Effector memory CD8-positive, alpha-beta T cell (primary cell): ENCODE data around the gene ITGA2.

Experiments
- ATAC-seq: fragments of 150-1000 bp; cut with Tn5 transposase; replicated peaks from 2 replicates; pipeline ENCODE4 v1.10.0; 2021; ENCODE audit warnings: mild to moderate bottlenecking, moderate library complexity
- DNase-seq, 3 experiments: peaks; one replicate each; pipeline ENCODE4 v3.0.0; 2021
- H3K27ac Mint-ChIP-seq, 2 donors: one replicate each; pipeline ENCODE4 v1.8.0; 2022; ENCODE audit warnings: mild to moderate bottlenecking in 2 of 2, mixed read lengths in 2 of 2, moderate library complexity in 2 of 2
- H3K27me3 Mint-ChIP-seq, 2 donors: one replicate each; pipeline ENCODE4 v1.8.0; 2022; ENCODE audit warnings: mixed read lengths in 2 of 2
- H3K36me3 Mint-ChIP-seq: one replicate; pipeline ENCODE4 v1.8.0; 2022; ENCODE audit warnings: mild to moderate bottlenecking, moderate library complexity, mixed read lengths; ENCODE audit not compliant: insufficient read depth
- H3K4me1 Mint-ChIP-seq, 2 donors: one replicate each; pipeline ENCODE4 v1.8.0; 2022; ENCODE audit warnings: low read depth in 2 of 2, mixed read lengths in 2 of 2
- H3K4me3 Mint-ChIP-seq, 2 donors: one replicate each; pipeline ENCODE4 v1.8.0; 2022; ENCODE audit warnings: mild to moderate bottlenecking in 2 of 2, mixed read lengths in 2 of 2, moderate library complexity in 2 of 2
- H3K9me3 Mint-ChIP-seq, 2 donors: one replicate each; pipeline ENCODE4 v1.8.0; 2022; ENCODE audit warnings: mixed read lengths in 2 of 2

Gene ITGA2

GRCh38 chr5:53089481-53089991 is 100.4 kb downstream of the ITGA2 start:
- peak overlapping the region in 1 of 2 donors; percentile 30 for H3K27ac Mint-ChIP-seq

GRCh38 chr5:53090229-53090628 is 101.1 kb downstream of the ITGA2 start:
- H3K9me3 Mint-ChIP-seq = no peaks in the 10 kb centered on the region
- H3K36me3 Mint-ChIP-seq = no peaks in the 10 kb centered on the region
- H3K4me1 Mint-ChIP-seq = peaks cover 0 to 3% of the 10 kb centered on the region in 2 donors
- ATAC-seq (no peak), DNase-seq (no peak)
- H3K27ac Mint-ChIP-seq = peak overlapping the region in 1 of 2 donors; percentile 30
- H3K27me3 Mint-ChIP-seq = no peaks in the 10 kb centered on the region
- H3K4me3 Mint-ChIP-seq = no peak overlapping the region

More at GRCh38 chr5:53089481-53089991, 100.4 kb downstream of the ITGA2 start:
- no peaks in the 10 kb centered on the region for H3K9me3 Mint-ChIP-seq
- H3K4me1 Mint-ChIP-seq = peaks cover 0 to 4% of the 10 kb centered on the region in 2 donors
- ATAC-seq (peak; percentile 49), DNase-seq (no peak)
- H3K36me3 Mint-ChIP-seq = no peaks in the 10 kb centered on the region
- peak overlapping the region in 1 of 2 donors; percentile 13 for H3K4me3 Mint-ChIP-seq
- H3K27me3 Mint-ChIP-seq = peaks cover 0 to 2% of the 10 kb centered on the region in 2 donors

GRCh38 chr5:53091289-53091688 is 102.1 kb downstream of the ITGA2 start:
- Mint-ChIP-seq H3K4me1 (peaks cover 3% of the 10 kb centered on the region in 2 donors), H3K9me3 (no peaks in the 10 kb centered on the region), H3K36me3 (no peaks in the 10 kb centered on the region), H3K4me3 (no peak overlapping the region), H3K27ac (no peak overlapping the region), H3K27me3 (no peaks in the 10 kb centered on the region)
- ATAC-seq (no peak), DNase-seq (no peak)

GRCh38 chr5:53092242-53092641 is 103.1 kb downstream of the ITGA2 start:
- H3K27me3 Mint-ChIP-seq = no peaks in the 10 kb centered on the region
- peaks cover 3% of the 10 kb centered on the region in 2 donors for H3K4me1 Mint-ChIP-seq
- H3K9me3 Mint-ChIP-seq = no peaks in the 10 kb centered on the region
- peak overlapping the region in 1 of 2 donors; percentile 13 for H3K27ac Mint-ChIP-seq
- no peak for ATAC-seq
- no peak for DNase-seq
- H3K4me3 Mint-ChIP-seq = no peak overlapping the region
- peaks cover under 1% of the 10 kb centered on the region for H3K36me3 Mint-ChIP-seq

GRCh38 chr5:53095217-53095616 is 106.1 kb downstream of the ITGA2 start:
- H3K36me3 Mint-ChIP-seq = peaks cover 13% of the 10 kb centered on the region
- no peaks in the 10 kb centered on the region for H3K9me3 Mint-ChIP-seq
- ATAC-seq = no peak
- no peak for DNase-seq
- peaks cover 0 to 3% of the 10 kb centered on the region in 2 donors for H3K4me1 Mint-ChIP-seq
- no peak overlapping the region for H3K4me3 Mint-ChIP-seq
- no peak overlapping the region for H3K27ac Mint-ChIP-seq
- no peaks in the 10 kb centered on the region for H3K27me3 Mint-ChIP-seq

GRCh38 chr5:53095931-53096525 is 106.9 kb downstream of the ITGA2 start:
- Mint-ChIP-seq H3K36me3 (peaks cover 13% of the 10 kb centered on the region), H3K4me1 (peaks cover 0 to 3% of the 10 kb centered on the region in 2 donors), H3K27ac (peak overlapping the region in 1 of 2 donors; percentile 35), H3K27me3 (no peaks in the 10 kb centered on the region), H3K4me3 (no peak overlapping the region), H3K9me3 (no peaks in the 10 kb centered on the region)
- ATAC-seq = peak; percentile 92
- peak; percentile 58 to 68 (median 58) for DNase-seq

- H3K36me3 Mint-ChIP-seq = peaks cover 26% of the 10 kb centered on the region
- H3K27ac Mint-ChIP-seq = peak overlapping the region in 1 of 2 donors; percentile 33
- no peaks in the 10 kb centered on the region for H3K27me3 Mint-ChIP-seq
- no peak overlapping the region for H3K4me3 Mint-ChIP-seq
- DNase-seq (no peak), ATAC-seq (no peak)
- no peaks in the 10 kb centered on the region for H3K9me3 Mint-ChIP-seq
- peaks cover 0 to 17% of the 10 kb centered on the region in 2 donors for H3K4me1 Mint-ChIP-seq
Observed at GRCh38 chr5:53099546-53099945, 110.4 kb downstream of the ITGA2 start.

GRCh38 chr5:53100606-53101005 is 111.5 kb downstream of the ITGA2 start:
- ATAC-seq (no peak), DNase-seq (no peak)
- peaks cover 6 to 27% of the 10 kb centered on the region in 2 donors for H3K4me1 Mint-ChIP-seq
- no peak overlapping the region for H3K4me3 Mint-ChIP-seq
- H3K36me3 Mint-ChIP-seq = peaks cover 26% of the 10 kb centered on the region
- H3K27me3 Mint-ChIP-seq = no peaks in the 10 kb centered on the region
- H3K9me3 Mint-ChIP-seq = no peaks in the 10 kb centered on the region
- H3K27ac Mint-ChIP-seq = no peak overlapping the region

- Mint-ChIP-seq H3K36me3 (peaks cover 17% of the 10 kb centered on the region), H3K4me3 (no peak overlapping the region), H3K27me3 (no peaks in the 10 kb centered on the region), H3K27ac (no peak overlapping the region), H3K4me1 (peaks cover 20 to 46% of the 10 kb centered on the region in 2 donors), H3K9me3 (no peaks in the 10 kb centered on the region)
- ATAC-seq (no peak), DNase-seq (no peak)
Observed at GRCh38 chr5:53105611-53106300, 116.6 kb downstream of the ITGA2 start.

- Mint-ChIP-seq H3K4me1 (peaks cover 20 to 40% of the 10 kb centered on the region in 2 donors), H3K4me3 (peak overlapping the region; percentile 90 to 98), H3K27me3 (no peaks in the 10 kb centered on the region), H3K27ac (peak overlapping the region; percentile 92 to 96), H3K9me3 (no peaks in the 10 kb centered on the region), H3K36me3 (peaks cover 4% of the 10 kb centered on the region)
- peak; percentile 2 for ATAC-seq
- no peak for DNase-seq
Observed at GRCh38 chr5:53109056-53109442, 119.9 kb downstream of the ITGA2 start.

- Mint-ChIP-seq H3K27me3 (no peaks in the 10 kb centered on the region), H3K9me3 (no peaks in the 10 kb centered on the region), H3K4me3 (peak within 1 kb of the TSS; percentile 90 to 98), H3K4me1 (peaks cover 20 to 35% of the 10 kb centered on the region in 2 donors), H3K27ac (peak within 1 kb of the TSS; percentile 92 to 96), H3K36me3 (peaks cover 4% of the 10 kb centered on the region)
- peak; percentile 97 for ATAC-seq
- peak; percentile 85 to 88 (median 85) for DNase-seq
Observed at GRCh38 chr5:53109443-53110127, 120.4 kb downstream of the ITGA2 start, which contains the start of gene MOCS2. Gene MOCS2 (minus strand): TSS chr5:53109757. CDS start chr5:53107174, 2,583 bp downstream.

- H3K9me3 Mint-ChIP-seq = no peaks in the 10 kb centered on the region
- DNase-seq (no peak), ATAC-seq (peak; percentile 1)
- H3K27ac Mint-ChIP-seq = peak overlapping the region; percentile 92 to 96
- peaks cover 19 to 30% of the 10 kb centered on the region in 2 donors for H3K4me1 Mint-ChIP-seq
- H3K36me3 Mint-ChIP-seq = peaks cover 4% of the 10 kb centered on the region
- H3K27me3 Mint-ChIP-seq = no peaks in the 10 kb centered on the region
- peak overlapping the region; percentile 90 to 98 for H3K4me3 Mint-ChIP-seq
Observed at GRCh38 chr5:53110156-53110555, 121.0 kb downstream of the ITGA2 start.

- H3K27ac Mint-ChIP-seq = no peak overlapping the region
- peaks cover 11 to 21% of the 10 kb centered on the region in 2 donors for H3K4me1 Mint-ChIP-seq
- H3K9me3 Mint-ChIP-seq = no peaks in the 10 kb centered on the region
- peak overlapping the region in 1 of 2 donors; percentile 4 for H3K4me3 Mint-ChIP-seq
- DNase-seq (no peak), ATAC-seq (no peak)
- H3K27me3 Mint-ChIP-seq = no peaks in the 10 kb centered on the region
- peaks cover 4% of the 10 kb centered on the region for H3K36me3 Mint-ChIP-seq
Observed at GRCh38 chr5:53111139-53111538, 122.0 kb downstream of the ITGA2 start.
